GM23248 (cell line): ENCODE data around the gene ST7. TPM values are rescaled to one million over a fixed set of nuclear protein-coding genes. Genes with fewer than 3 reads are reported as not detected.

ENCODE experiments used
- DNase-seq: peaks from one replicate; pipeline ENCODE4 v3.0.0-alpha.2; 2015
- H2AFZ ChIP-seq: fragments of 200-600 bp; sonication (generic); 2 replicates; pipeline ENCODE4 v1.6.1; 2016; ENCODE audit warnings: antibody characterized with exemption
- H3F3A ChIP-seq: fragments of 200-600 bp; sonication (generic); 2 replicates; pipeline ENCODE4 v1.6.1; 2016; ENCODE audit warnings: mild to moderate bottlenecking, antibody characterized with exemption, mixed run types; ENCODE audit not compliant: insufficient read depth
- H3K27ac ChIP-seq: fragments of 200-600 bp; sonication (generic); 2 replicates; pipeline ENCODE4 v1.5.1; 2016; ENCODE audit warnings: mild to moderate bottlenecking
- H3K27me3 ChIP-seq: fragments of 200-600 bp; sonication (generic); replicated peaks from 2 replicates; pipeline ENCODE4 v1.6.1; 2016; ENCODE audit warnings: mild to moderate bottlenecking; ENCODE audit not compliant: insufficient read depth
- H3K36me3 ChIP-seq: fragments of 200-600 bp; sonication (generic); 2 replicates; pipeline ENCODE4 v1.6.1; 2016; ENCODE audit warnings: low read depth, mild to moderate bottlenecking
- H3K4me1 ChIP-seq: fragments of 200-600 bp; sonication (generic); 2 replicates; pipeline ENCODE4 v1.6.1; 2016; ENCODE audit warnings: mild to moderate bottlenecking; ENCODE audit not compliant: insufficient read depth
- H3K4me2 ChIP-seq: fragments of 200-600 bp; sonication (generic); one replicate; pipeline ENCODE4 v1.6.1; 2016; ENCODE audit warnings: mild to moderate bottlenecking; ENCODE audit not compliant: unreplicated experiment
- H3K4me3 ChIP-seq: fragments of 200-600 bp; sonication (generic); 2 replicates; pipeline ENCODE4 v1.5.1; 2016; ENCODE audit warnings: mild to moderate bottlenecking
- H3K79me2 ChIP-seq: fragments of 200-600 bp; sonication (generic); 2 replicates; pipeline ENCODE4 v1.6.1; 2016; ENCODE audit warnings: mild to moderate bottlenecking; ENCODE audit not compliant: insufficient read depth
- H3K9ac ChIP-seq: fragments of 200-600 bp; sonication (generic); 2 replicates; pipeline ENCODE4 v1.6.1; 2016; ENCODE audit warnings: mild to moderate bottlenecking
- H3K9me2 ChIP-seq: fragments of 200-600 bp; sonication (generic); 2 replicates; pipeline ENCODE4 v1.6.1; 2016; ENCODE audit warnings: mixed run types, mild to moderate bottlenecking, moderate library complexity; ENCODE audit not compliant: insufficient read depth
- H3K9me3 ChIP-seq: fragments of 200-600 bp; sonication (generic); one replicate; pipeline ENCODE4 v1.6.1; 2017; ENCODE audit warnings: low read depth
- H4K20me1 ChIP-seq: fragments of 200-600 bp; sonication (generic); 2 replicates; pipeline ENCODE4 v1.6.0; 2016; ENCODE audit not compliant: insufficient read depth
- EZH2 ChIP-seq: fragments of 200-600 bp; sonication (generic); IDR thresholded peaks from 2 replicates; pipeline ENCODE4 v1.6.1; 2018; ENCODE audit warnings: antibody characterized with exemption, mild to moderate bottlenecking; ENCODE audit not compliant: insufficient read depth, poor library complexity, severe bottlenecking
- EZH2phosphoT487 ChIP-seq: fragments of 200-600 bp; sonication (generic); IDR thresholded peaks from 2 replicates; pipeline ENCODE4 v1.6.1; 2018; ENCODE audit warnings: antibody characterized with exemption, moderate library complexity, mild to moderate bottlenecking, low read depth; ENCODE audit not compliant: insufficient read depth
- WGBS, 2 experiments: methylation state at CpG; one replicate each; pipeline ENCODE4 v1.1.6; 2015 to 2017; ENCODE audit warnings: low lambda C conversion rate in 2 of 2, low coverage in 1 of 2; ENCODE audit errors: missing lambda C conversion rate in 2 of 2; 5-methylcytosine and 5-hydroxymethylcytosine counted together
- in situ Hi-C: fragments of 300-500 bp; cut with MboI; formaldehyde crosslinking; loops from 2 replicates; pipeline ENCODE4 v1.15.0; 2020
- polyA plus RNA-seq: library from polyadenylated mRNA; unstranded; fragments of >200 nt; fragmentation: Nextera tagmentation; extraction: Ambion mirVana; gene quantifications from 2 replicates; pipeline ENCODE4 v1.2.1, GENCODE V29; 2016
- total RNA-seq: library from RNA; depleted of rRNA; stranded (reverse); fragments of >200 nt; shearing (Covaris generic); gene quantifications from 2 replicates; pipeline ENCODE4 v1.2.3, GENCODE V29; 2014

ST7 gene
- total and polyA plus RNA-seq, 2 experiments from 2014 or later: 17.8 to 21.9 TPM

DNA sequence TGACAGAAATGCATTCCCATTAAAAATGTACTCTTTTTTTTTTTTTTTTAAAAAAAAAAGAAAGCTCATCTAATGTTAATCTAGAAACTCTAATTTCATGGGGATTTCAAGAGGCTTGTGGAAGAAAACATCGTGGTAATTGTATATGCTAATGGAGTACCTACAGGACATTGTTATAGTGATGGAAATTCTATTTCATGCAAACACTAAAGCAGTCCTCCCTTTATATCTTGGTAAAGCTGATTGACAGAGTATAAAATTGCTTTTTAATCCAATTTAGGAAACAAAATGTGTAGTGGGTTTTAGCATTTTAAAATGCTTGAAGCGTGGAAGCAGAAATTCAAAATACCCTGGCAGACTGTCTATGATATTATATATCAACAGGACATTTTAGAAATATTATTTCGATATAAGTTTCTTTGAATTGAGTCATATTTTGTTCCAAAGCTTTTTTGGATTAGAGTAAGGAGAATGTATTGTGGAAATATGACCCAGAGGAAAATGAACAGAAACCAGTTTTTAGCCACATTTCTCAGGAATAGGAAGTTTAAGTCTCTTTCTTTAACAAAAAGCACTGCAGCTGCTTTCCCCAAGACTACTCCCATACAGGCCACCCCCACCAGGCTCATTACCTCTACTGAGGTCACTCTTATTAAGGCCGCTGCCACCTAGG is 247.6 kb downstream of the ST7 start:
- Histone ChIP-seq H3K4me3 (no peak overlapping the region), H3K79me2 (no peaks in the 10 kb centered on the region), H3K4me2 (no peak overlapping the region), H3K9ac (no peak overlapping the region), H3K27ac (no peak overlapping the region), H3K9me2 (no peaks in the 10 kb centered on the region), H2AFZ (no peak overlapping the region), H3K9me3 (no peaks in the 10 kb centered on the region), H3F3A (no peaks in the 10 kb centered on the region), H4K20me1 (no peaks in the 10 kb centered on the region), H3K4me1 (peaks cover 9% of the 10 kb centered on the region; the same call in 1 of the 2 replicates), H3K27me3 (no peaks in the 10 kb centered on the region), H3K36me3 (no peaks in the 10 kb centered on the region)
- no peak for DNase-seq
- in situ Hi-C loops: no loop called here
- WGBS, 2 experiments: 98 to 99% methylated on average over 4 of the region's 4 CpGs
- no peak for TF ChIP-seq EZH2phosphoT487
- no peak for TF ChIP-seq EZH2

DNA sequence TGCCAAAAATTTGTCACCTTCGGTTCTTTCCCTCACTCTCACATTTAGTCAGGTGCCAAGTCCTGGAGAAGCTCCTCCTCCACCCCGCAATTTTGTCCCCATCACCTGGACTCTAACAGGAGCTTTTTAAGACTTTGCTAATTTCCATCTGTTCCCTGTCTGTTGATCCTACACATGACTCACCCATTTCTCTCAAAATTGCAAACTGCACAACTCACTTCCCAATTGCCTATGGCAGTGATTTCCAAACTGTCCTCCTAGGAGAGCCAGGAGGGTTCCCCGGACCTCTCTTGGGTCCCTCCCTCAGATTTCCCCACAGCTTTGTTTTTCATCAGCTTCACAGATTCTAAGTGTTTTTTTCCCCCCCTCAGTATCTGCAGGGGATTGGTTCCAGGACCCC is 249.2 kb downstream of the ST7 start:
- Histone ChIP-seq H3K27ac (no peak overlapping the region), H3K4me1 (peaks cover 9% of the 10 kb centered on the region; the same call in 1 of the 2 replicates), H3K27me3 (no peaks in the 10 kb centered on the region), H3K79me2 (no peaks in the 10 kb centered on the region), H3K36me3 (no peaks in the 10 kb centered on the region), H3K4me2 (no peak overlapping the region), H3K9ac (no peak overlapping the region), H2AFZ (no peak overlapping the region), H3K9me2 (no peaks in the 10 kb centered on the region), H3K9me3 (no peaks in the 10 kb centered on the region), H3K4me3 (no peak overlapping the region), H3F3A (no peaks in the 10 kb centered on the region), H4K20me1 (no peaks in the 10 kb centered on the region)
- TF ChIP-seq EZH2 (no peak), EZH2phosphoT487 (no peak)
- WGBS, 2 experiments: 74 to 75% methylated on average over 3 of the region's 3 CpGs
- peak; percentile 59 for DNase-seq
- in situ Hi-C loops: no loop called here

DNA sequence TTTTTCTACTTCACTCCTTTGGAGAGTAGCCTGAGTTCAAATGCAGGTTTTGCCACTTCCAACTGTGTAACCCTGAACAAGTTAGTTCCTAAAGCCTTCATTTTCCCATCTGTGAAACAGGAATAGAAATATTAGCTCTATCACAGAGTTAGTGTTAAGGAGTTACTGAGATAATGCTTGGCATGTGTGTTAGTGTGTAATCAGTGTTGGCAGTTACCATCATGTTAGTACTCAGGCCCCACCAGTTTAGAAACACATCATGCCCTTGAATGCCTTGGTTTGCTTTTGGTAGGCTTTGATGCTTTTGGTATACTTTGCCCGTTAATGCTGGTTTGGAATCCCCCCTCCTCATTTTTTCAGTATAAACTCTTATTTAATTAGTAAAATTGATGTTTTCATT is 249.9 kb downstream of the ST7 start:
- no peak overlapping the region for H3K27ac ChIP-seq
- no peak for DNase-seq
- no peak overlapping the region for H3K4me3 ChIP-seq
- H3K9me3 ChIP-seq: no peaks in the 10 kb centered on the region
- H4K20me1 ChIP-seq: no peaks in the 10 kb centered on the region
- H3K9me2 ChIP-seq: no peaks in the 10 kb centered on the region
- in situ Hi-C loops: no loop called here
- H3F3A ChIP-seq: no peaks in the 10 kb centered on the region
- no peak overlapping the region for H3K9ac ChIP-seq
- H2AFZ ChIP-seq: no peak overlapping the region
- H3K27me3 ChIP-seq: no peaks in the 10 kb centered on the region
- no peak overlapping the region for H3K4me2 ChIP-seq
- 52 to 69% methylated on average over 1 of the region's 1 CpG for WGBS, 2 experiments
- TF ChIP-seq EZH2phosphoT487 (no peak), EZH2 (no peak)
- H3K36me3 ChIP-seq: no peaks in the 10 kb centered on the region
- H3K79me2 ChIP-seq: no peaks in the 10 kb centered on the region
- H3K4me1 ChIP-seq: peaks cover 9% of the 10 kb centered on the region; the same call in 1 of the 2 replicates

DNA sequence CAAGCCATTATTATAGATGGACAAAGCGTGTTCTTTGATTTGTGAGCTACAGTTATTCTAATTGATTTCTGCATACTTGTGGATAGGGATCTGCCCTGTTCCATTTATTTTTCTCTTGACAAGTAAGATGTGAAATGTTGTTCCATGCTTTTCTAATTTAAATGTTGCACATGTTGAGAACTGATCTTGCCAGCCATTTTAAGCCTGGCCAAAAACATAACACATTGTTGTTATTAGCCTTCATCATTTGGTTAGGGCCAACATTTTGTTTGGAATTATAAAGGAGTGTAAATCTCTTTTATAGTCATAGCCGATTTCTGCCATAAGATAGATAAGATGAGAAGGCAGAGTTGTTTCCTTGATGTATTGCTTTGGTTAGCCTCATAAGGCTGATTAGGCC is 252.6 kb downstream of the ST7 start:
- H3K27ac ChIP-seq: no peak overlapping the region
- H3K4me2 ChIP-seq: no peak overlapping the region
- WGBS, 2 experiments: 45 to 47% methylated on average over 2 of the region's 2 CpGs
- DNase-seq: no peak
- H3K4me3 ChIP-seq: no peak overlapping the region
- no peaks in the 10 kb centered on the region; the same call in 1 of the 2 replicates for H3K36me3 ChIP-seq
- no peak overlapping the region for H2AFZ ChIP-seq
- H3K79me2 ChIP-seq: no peaks in the 10 kb centered on the region
- H3F3A ChIP-seq: no peaks in the 10 kb centered on the region
- H3K4me1 ChIP-seq: peaks cover 9% of the 10 kb centered on the region; the same call in 1 of the 2 replicates
- no peak for TF ChIP-seq EZH2phosphoT487
- no peak for TF ChIP-seq EZH2
- no peaks in the 10 kb centered on the region for H3K9me2 ChIP-seq
- in situ Hi-C loops: no loop called here
- H3K27me3 ChIP-seq: no peaks in the 10 kb centered on the region
- no peak overlapping the region for H3K9ac ChIP-seq
- no peaks in the 10 kb centered on the region for H3K9me3 ChIP-seq
- no peaks in the 10 kb centered on the region for H4K20me1 ChIP-seq
